Spleen (tissue), 11 donors: Measurements from ENCODE around the gene ZNF644. TPM values are rescaled to one million over a fixed set of nuclear protein-coding genes. Genes with fewer than 3 reads are reported as not detected.
"Not testable (repeated sequence)": the region's sequence is repeated elsewhere in the genome, so short reads cannot be mapped to it uniquely, and the experiment has no call there.

Experiments used
- DNase-seq: peaks from one replicate; pipeline ENCODE4 v3.0.0-alpha.2; 2020
- H3K27ac ChIP-seq, 8 donors: fragments of 200-600 bp; sonication (generic) in 7 of 8; 1 replicate in 4 of 8; 2 replicates in 4 of 8; pipeline versions ENCODE4 v1.5.0 to v1.8.0; 2016 to 2021; ENCODE audit warnings: inconsistent platforms in 4 of 8, mild to moderate bottlenecking in 4 of 8, moderate library complexity in 1 of 8
- H3K27me3 ChIP-seq, 7 donors: fragments of 200-600 bp; sonication (generic) in 6 of 7; replicated peaks in 1 of 7; 1 replicate in 4 of 7; 2 replicates in 3 of 7; pipeline versions ENCODE4 v1.5.0 to v1.8.0; 2016 to 2021; ENCODE audit warnings: inconsistent platforms in 3 of 7, mild to moderate bottlenecking in 1 of 7
- H3K36me3 ChIP-seq, 6 donors: fragments of 200-600 bp; sonication (generic) in 5 of 6; 1 replicate in 4 of 6; 2 replicates in 2 of 6; pipeline versions ENCODE4 v1.5.0 to v1.8.0; 2016 to 2021; ENCODE audit warnings: inconsistent platforms in 2 of 6
- H3K4me1 ChIP-seq, 6 donors: fragments of 200-600 bp; sonication (generic) in 5 of 6; 1 replicate in 3 of 6; 2 replicates in 3 of 6; pipeline versions ENCODE4 v1.5.0 to v1.8.0; 2016 to 2021; ENCODE audit warnings: inconsistent platforms in 3 of 6
- H3K4me3 ChIP-seq, 8 donors: fragments of 200-600 bp; sonication (generic) in 7 of 8; 1 replicate in 4 of 8; 2 replicates in 4 of 8; pipeline versions ENCODE4 v1.5.0 to v1.8.0; 2016 to 2021; ENCODE audit warnings: inconsistent platforms in 4 of 8, mild to moderate bottlenecking in 4 of 8, moderate library complexity in 2 of 8
- H3K9me3 ChIP-seq, 8 donors: fragments of 200-600 bp; sonication (generic) in 7 of 8; 1 replicate in 4 of 8; 2 replicates in 4 of 8; pipeline versions ENCODE4 v1.5.0 to v1.8.0; 2016 to 2021; ENCODE audit warnings: inconsistent platforms in 4 of 8
- POLR2A ChIP-seq, 3 donors: fragments of 450-650 bp; IDR thresholded peaks; one replicate each; pipeline ENCODE4 v1.5.1; 2017; ENCODE audit warnings: antibody characterized with exemption in 3 of 3, mild to moderate bottlenecking in 1 of 3
- POLR2AphosphoS5 ChIP-seq, 3 donors: sonication (generic); formaldehyde crosslinking; IDR thresholded peaks; one replicate each; pipeline ENCODE4 v1.5.1; 2017; ENCODE audit warnings: antibody characterized with exemption in 3 of 3
- WGBS, 5 donors: extraction: QIAGEN DNeasy Blood & Tissue Kit in 3 of 5; methylation state at CpG; one replicate each; pipeline versions ENCODE4 v1.1.5 to v1.1.7; 2013 to 2018; 5-methylcytosine and 5-hydroxymethylcytosine counted together
- intact Hi-C: fragments of 100-400 bp; cut with DNase I; formaldehyde crosslinking; loops from one replicate; pipeline ENCODE4 v1.15.0; 2023; ENCODE audit warnings: low total_unique reads
- polyA plus RNA-seq, 3 donors: library from polyadenylated mRNA; stranded (reverse); fragments of 200-250 nt; gene quantifications; one replicate each; pipeline ENCODE4 v1.2.1, GENCODE V29; 2013
- total RNA-seq, 7 donors: library from RNA; depleted of rRNA in 3 of 7; stranded (reverse); fragments of >200 nt in 3 of 7; fragmentation: NEBNext Ultra II Directional in 4 of 7; extraction: Animal tissue kit (Norgen Biotek cat#: 25700) in 4 of 7; gene quantifications; one replicate each; pipeline versions ENCODE4 v1.1.0 to v1.2.1, GENCODE V29; 2016 to 2021
- TF ChIP-seq, protein P1 (sequence below), 11 experiments: fragments of 200-600 bp in 7 of 11; fragments of 450-650 bp in 4 of 11; sonication (generic) in 4 of 11; IDR thresholded peaks in 8 of 11; conservative IDR thresholded peaks in 3 of 11; 1 replicate in 7 of 11; 2 replicates in 4 of 11; pipeline versions ENCODE4 v1.4.0 to v1.8.0; 2016 to 2021; ENCODE audit warnings: antibody characterized with exemption in 11 of 11, inconsistent platforms in 4 of 11, mild to moderate bottlenecking in 1 of 11
- donor health status: healthy with polysubstance abuse.
- donor health status: DM: no; HTN: no; CAD: no; lungs with moderate emphysema.
- donor health status: DM: no; HTN: no; CAD: no.
- donor health status: Bipolar disorder and iron deficiency.
- donor health status: healthy.
- donor health status: DM: no; HTN: no; CAD: no.
- donor health status: DM: yes; HTN: yes; CAD: no.

Gene ZNF644
- total and polyA plus RNA-seq, 10 donors = 21.6 to 89.6 (median 70.5) TPM

DNA sequence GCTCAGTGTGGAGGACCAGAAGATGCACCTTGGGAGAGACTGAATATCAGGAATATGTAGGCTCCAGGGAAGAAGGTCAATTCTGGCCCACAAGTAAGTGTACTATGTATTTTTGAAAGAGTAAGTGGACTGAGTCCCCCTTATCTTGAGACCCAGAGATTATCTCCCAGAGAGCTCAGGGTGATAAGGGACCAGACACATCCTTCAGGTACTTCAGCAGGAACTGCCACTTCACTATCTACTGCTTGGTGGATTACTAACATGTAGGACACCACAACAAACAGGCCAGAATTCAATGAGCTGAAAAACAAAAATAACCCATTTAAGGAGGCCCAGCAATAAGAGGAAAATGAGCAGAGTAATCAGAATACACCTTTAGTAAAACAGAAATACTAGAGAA lies 119.2 kb downstream of the ZNF644 start:
- no peak overlapping the region for H3K4me3 ChIP-seq
- no peaks in the 10 kb centered on the region for H3K4me1 ChIP-seq
- H3K9me3 ChIP-seq = no peaks in the 10 kb centered on the region
- TF ChIP-seq POLR2A (IDR thresholded peaks at IDR 0.05) = no peak
- TF ChIP-seq, protein P1, sequence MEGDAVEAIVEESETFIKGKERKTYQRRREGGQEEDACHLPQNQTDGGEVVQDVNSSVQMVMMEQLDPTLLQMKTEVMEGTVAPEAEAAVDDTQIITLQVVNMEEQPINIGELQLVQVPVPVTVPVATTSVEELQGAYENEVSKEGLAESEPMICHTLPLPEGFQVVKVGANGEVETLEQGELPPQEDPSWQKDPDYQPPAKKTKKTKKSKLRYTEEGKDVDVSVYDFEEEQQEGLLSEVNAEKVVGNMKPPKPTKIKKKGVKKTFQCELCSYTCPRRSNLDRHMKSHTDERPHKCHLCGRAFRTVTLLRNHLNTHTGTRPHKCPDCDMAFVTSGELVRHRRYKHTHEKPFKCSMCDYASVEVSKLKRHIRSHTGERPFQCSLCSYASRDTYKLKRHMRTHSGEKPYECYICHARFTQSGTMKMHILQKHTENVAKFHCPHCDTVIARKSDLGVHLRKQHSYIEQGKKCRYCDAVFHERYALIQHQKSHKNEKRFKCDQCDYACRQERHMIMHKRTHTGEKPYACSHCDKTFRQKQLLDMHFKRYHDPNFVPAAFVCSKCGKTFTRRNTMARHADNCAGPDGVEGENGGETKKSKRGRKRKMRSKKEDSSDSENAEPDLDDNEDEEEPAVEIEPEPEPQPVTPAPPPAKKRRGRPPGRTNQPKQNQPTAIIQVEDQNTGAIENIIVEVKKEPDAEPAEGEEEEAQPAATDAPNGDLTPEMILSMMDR (IDR thresholded peaks at IDR 0.05 in 8 of 11, conservative IDR thresholded peaks at IDR 0.05 in 3 of 11) = no peak
- no peak overlapping the region for H3K27ac ChIP-seq
- intact Hi-C loops = no loop called here
- H3K27me3 ChIP-seq = no peaks in the 10 kb centered on the region
- no peak for DNase-seq
- peaks cover 0 to 51% (median 6%) of the 10 kb centered on the region in 6 donors for H3K36me3 ChIP-seq

DNA sequence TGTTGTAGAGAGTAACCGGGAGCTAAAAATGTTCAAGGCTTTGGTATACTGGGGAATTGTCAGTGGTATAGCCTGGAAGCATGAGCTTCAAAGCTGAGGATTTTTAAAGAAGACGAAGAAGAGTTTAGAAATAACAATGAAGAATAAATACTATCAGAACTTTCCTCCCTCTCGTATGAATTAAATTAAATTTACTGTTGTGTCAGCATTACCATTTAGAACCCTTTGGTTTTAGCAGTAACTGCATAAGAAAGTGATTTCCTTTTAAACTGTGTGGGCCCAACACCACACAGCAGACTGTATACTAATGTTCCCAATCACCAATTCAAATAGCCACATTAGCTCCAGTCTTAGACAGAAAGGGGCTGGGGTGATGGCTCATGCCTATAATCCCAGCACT lies 122.6 kb downstream of the ZNF644 start:
- no peak for DNase-seq
- 94 to 98% (median 98%) methylated on average over 3 of the region's 3 CpGs for WGBS, 5 donors
- H3K4me3 ChIP-seq = no peak overlapping the region
- TF ChIP-seq POLR2AphosphoS5 (IDR thresholded peaks at IDR 0.05) (no peak), POLR2A (IDR thresholded peaks at IDR 0.05) (no peak)
- TF ChIP-seq, protein P1 (IDR thresholded peaks at IDR 0.05 in 8 of 11, conservative IDR thresholded peaks at IDR 0.05 in 3 of 11) = no peak
- peaks cover 0 to 2% (median under 1%) of the 10 kb centered on the region in 8 donors for H3K9me3 ChIP-seq
- intact Hi-C loops = no loop called here
- H3K27ac ChIP-seq = no peak overlapping the region
- H3K27me3 ChIP-seq = no peaks in the 10 kb centered on the region
- peaks cover 0 to 37% (median 6%) of the 10 kb centered on the region in 6 donors for H3K36me3 ChIP-seq
- H3K4me1 ChIP-seq = no peaks in the 10 kb centered on the region

DNA sequence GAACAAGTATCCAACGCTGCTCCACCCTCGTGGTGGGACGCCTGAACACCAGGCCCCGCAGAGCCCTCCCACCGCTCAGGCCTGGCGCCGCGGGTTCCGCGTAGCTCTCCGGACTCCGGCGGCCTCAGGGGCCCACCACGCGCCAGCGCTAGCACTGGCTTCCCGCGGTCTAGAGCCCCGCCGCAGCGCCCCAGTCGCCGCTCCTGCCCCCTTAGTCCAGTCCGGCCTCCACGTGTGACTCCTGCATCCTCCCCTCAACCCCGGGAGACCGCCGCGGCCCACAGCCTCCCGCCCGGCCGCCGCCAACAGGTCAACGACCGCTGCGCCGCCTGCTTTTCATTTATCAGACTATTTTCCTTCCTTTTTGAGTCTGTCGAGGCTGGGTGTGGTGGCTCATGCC lies 128.2 kb downstream of the ZNF644 start:
- DNase-seq, H3K4me3 ChIP-seq, H3K27ac ChIP-seq, intact Hi-C loops, H3K27me3 ChIP-seq, H3K4me1 ChIP-seq: not testable (repeated sequence)
- TF ChIP-seq POLR2AphosphoS5 (IDR thresholded peaks at IDR 0.05) = peak in 2 of 3 donors; percentile 31 to 58
- WGBS, 5 donors = 97 to 99% (median 98%) methylated on average over 26 to 38 of the region's 38 CpGs
- peaks cover 0 to 14% (median 0%) of the 10 kb centered on the region in 6 donors for H3K36me3 ChIP-seq
- H3K9me3 ChIP-seq = peaks cover 0 to 18% (median 7%) of the 10 kb centered on the region in 8 donors

DNA sequence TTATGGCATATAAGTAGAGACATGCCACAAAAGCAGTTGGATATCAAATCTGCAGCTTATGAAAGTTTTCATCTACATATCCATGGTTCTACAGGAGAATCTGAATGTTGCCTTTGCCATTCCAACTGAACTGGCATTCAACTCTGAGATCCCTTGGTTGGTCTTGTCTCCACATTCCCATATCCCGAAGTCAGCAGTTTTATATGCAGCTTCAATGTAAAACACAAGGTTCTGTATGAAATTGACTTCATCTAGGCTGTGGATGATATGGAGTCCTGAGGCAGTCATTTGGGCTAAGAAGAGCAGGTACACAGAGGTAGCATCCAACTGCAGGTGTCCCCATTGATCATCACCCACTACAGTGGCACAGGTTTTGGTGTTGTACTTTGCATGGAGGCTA lies 129.0 kb downstream of the ZNF644 start:
- H3K4me3 ChIP-seq, intact Hi-C loops, H3K4me1 ChIP-seq, DNase-seq, H3K27me3 ChIP-seq, H3K27ac ChIP-seq: not testable (repeated sequence)
- Histone ChIP-seq H3K9me3 (peaks cover 0 to 18% (median 7%) of the 10 kb centered on the region in 8 donors), H3K36me3 (peaks cover 0 to 12% (median 0%) of the 10 kb centered on the region in 6 donors)
- TF ChIP-seq POLR2AphosphoS5 (IDR thresholded peaks at IDR 0.05) = peak in 1 of 3 donors; percentile 27
- 90 to 98% (median 93%) methylated on average over 1 of the region's 1 CpG for WGBS, 5 donors

DNA sequence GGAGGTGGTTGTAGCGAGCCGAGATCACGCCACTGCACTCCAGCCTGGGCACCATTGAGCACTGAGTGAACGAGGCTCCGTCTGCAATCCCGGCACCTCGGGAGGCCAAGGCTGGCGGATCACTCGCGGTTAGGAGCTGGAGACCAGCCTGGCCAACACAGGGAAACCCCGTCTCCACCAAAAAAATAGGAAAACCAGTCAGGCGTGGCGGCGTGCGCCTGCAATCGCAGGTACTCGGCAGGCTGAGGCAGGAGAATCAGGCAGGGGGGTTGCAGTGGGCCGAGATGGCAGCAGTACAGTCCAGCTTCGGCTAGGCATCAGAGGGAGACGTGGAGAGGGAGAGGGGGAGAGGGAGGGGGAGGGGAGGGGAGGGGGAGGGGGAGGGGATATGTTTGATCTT lies 129.6 kb downstream of the ZNF644 start:
- H3K4me3 ChIP-seq, H3K27me3 ChIP-seq, DNase-seq, H3K4me1 ChIP-seq, H3K36me3 ChIP-seq, H3K27ac ChIP-seq, intact Hi-C loops: not testable (repeated sequence)
- TF ChIP-seq POLR2AphosphoS5 (IDR thresholded peaks at IDR 0.05) = peak in 1 of 3 donors; percentile 35
- H3K9me3 ChIP-seq = peaks cover 0 to 18% (median 7%) of the 10 kb centered on the region in 8 donors
- WGBS, 5 donors = 91 to 99% (median 95%) methylated on average over 9 to 20 of the region's 20 CpGs

DNA sequence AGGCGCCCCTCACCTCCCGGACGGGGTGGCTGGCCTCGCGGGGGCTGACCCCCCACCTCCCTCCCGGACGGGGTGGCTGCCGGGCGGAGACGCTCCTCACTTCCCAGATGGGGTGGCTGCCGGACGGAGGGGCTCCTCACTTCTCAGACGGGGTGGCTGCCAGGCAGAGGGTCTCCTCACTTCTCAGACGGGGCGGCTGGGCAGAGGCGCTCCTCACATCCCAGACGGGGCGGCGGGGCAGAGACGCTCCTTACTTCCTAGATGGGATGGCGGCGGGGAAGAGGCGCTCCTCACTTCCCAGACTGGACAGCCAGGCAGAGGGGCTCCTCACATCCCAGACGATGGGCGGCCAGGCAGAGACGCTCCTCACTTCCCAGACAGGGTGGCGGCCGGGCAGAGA lies 130.1 kb downstream of the ZNF644 start:
- H3K27ac ChIP-seq, H3K4me3 ChIP-seq, DNase-seq, intact Hi-C loops, H3K36me3 ChIP-seq, H3K27me3 ChIP-seq, H3K4me1 ChIP-seq: not testable (repeated sequence)
- H3K9me3 ChIP-seq = peaks cover 0 to 18% (median 7%) of the 10 kb centered on the region in 8 donors
- 96 to 100% (median 99%) methylated on average over 8 to 28 of the region's 28 CpGs for WGBS, 5 donors
